ENCODE results near the gene PTPRG.

The PTPRG gene

GRCh38 chr3:62088472-62089104 is 527.2 kb downstream of the PTPRG start:
- no peak overlapping the region for H3K4me3 ChIP-seq (ENCODE audit: low read depth, low read length)

GRCh38 chr3:62090066-62090465 is 528.7 kb downstream of the PTPRG start:
- no peak for DNase-seq (ENCODE audit: low read depth)
- no peak overlapping the region for H3K4me3 ChIP-seq (ENCODE audit: low read depth, low read length)

More at GRCh38 chr3:62088472-62089104, 527.2 kb downstream of the PTPRG start:
- no peak for DNase-seq (ENCODE audit: low read depth)

- H3K4me3 ChIP-seq (ENCODE audit: low read depth, low read length): no peak overlapping the region
- DNase-seq (ENCODE audit: low read depth): no peak
Measured at GRCh38 chr3:62090519-62090918, 529.1 kb downstream of the PTPRG start.

- no peak for DNase-seq (ENCODE audit: low read depth)
- no peak overlapping the region for H3K4me3 ChIP-seq (ENCODE audit: low read depth, low read length)
Measured at GRCh38 chr3:62093025-62093424, 531.7 kb downstream of the PTPRG start.

- no peak for DNase-seq (ENCODE audit: low read depth)
Measured at GRCh38 chr3:62094461-62094860, 533.1 kb downstream of the PTPRG start.

GRCh38 chr3:62095080-62095479 is 533.7 kb downstream of the PTPRG start:
- no peak overlapping the region for H3K4me3 ChIP-seq (ENCODE audit: low read depth, low read length)
- DNase-seq (ENCODE audit: low read depth): no peak

More at GRCh38 chr3:62094461-62094860, 533.1 kb downstream of the PTPRG start:
- H3K4me3 ChIP-seq (ENCODE audit: low read depth, low read length): no peak overlapping the region

GRCh38 chr3:62095756-62096155 is 534.4 kb downstream of the PTPRG start:
- no peak overlapping the region for H3K4me3 ChIP-seq (ENCODE audit: low read depth, low read length)
- DNase-seq (ENCODE audit: low read depth): no peak

GRCh38 chr3:62096521-62096920 is 535.1 kb downstream of the PTPRG start:
- no peak for DNase-seq (ENCODE audit: low read depth)
- no peak overlapping the region for H3K4me3 ChIP-seq (ENCODE audit: low read depth, low read length)

- peak; percentile 24 for DNase-seq (ENCODE audit: low read depth)
- no peak overlapping the region for H3K4me3 ChIP-seq (ENCODE audit: low read depth, low read length)
Measured at GRCh38 chr3:62097121-62097520, 535.8 kb downstream of the PTPRG start.

GRCh38 chr3:62098646-62099365 is 537.4 kb downstream of the PTPRG start:
- H3K4me3 ChIP-seq (ENCODE audit: low read depth, low read length): no peak overlapping the region
- DNase-seq (ENCODE audit: low read depth): no peak

GRCh38 chr3:62100282-62100989 is 539.1 kb downstream of the PTPRG start:
- no peak overlapping the region for H3K4me3 ChIP-seq (ENCODE audit: low read depth, low read length)
- DNase-seq (ENCODE audit: low read depth): peak; percentile 39

- no peak overlapping the region for H3K4me3 ChIP-seq (ENCODE audit: low read depth, low read length)
- no peak for DNase-seq (ENCODE audit: low read depth)
Measured at GRCh38 chr3:62101488-62101887, 540.1 kb downstream of the PTPRG start.

GRCh38 chr3:62103531-62103930 is 542.2 kb downstream of the PTPRG start:
- H3K4me3 ChIP-seq (ENCODE audit: low read depth, low read length): no peak overlapping the region
- DNase-seq (ENCODE audit: low read depth): no peak

- H3K4me3 ChIP-seq (ENCODE audit: low read depth, low read length): no peak overlapping the region
- DNase-seq (ENCODE audit: low read depth): peak; percentile 94
Measured at GRCh38 chr3:62109534-62109933, 548.2 kb downstream of the PTPRG start.

- H3K4me3 ChIP-seq (ENCODE audit: low read depth, low read length): no peak overlapping the region
- DNase-seq (ENCODE audit: low read depth): no peak
Measured at GRCh38 chr3:62110443-62111225, 549.3 kb downstream of the PTPRG start.

GRCh38 chr3:62113092-62113491 is 551.7 kb downstream of the PTPRG start:
- DNase-seq (ENCODE audit: low read depth): no peak
- no peak overlapping the region for H3K4me3 ChIP-seq (ENCODE audit: low read depth, low read length)

GRCh38 chr3:62114763-62115162 is 553.4 kb downstream of the PTPRG start:
- no peak for DNase-seq (ENCODE audit: low read depth)

GRCh38 chr3:62117903-62118548 is 556.7 kb downstream of the PTPRG start:
- no peak overlapping the region for H3K4me3 ChIP-seq (ENCODE audit: low read depth, low read length)
- DNase-seq (ENCODE audit: low read depth): no peak

More at GRCh38 chr3:62114763-62115162, 553.4 kb downstream of the PTPRG start:
- no peak overlapping the region for H3K4me3 ChIP-seq (ENCODE audit: low read depth, low read length)

- H3K4me3 ChIP-seq (ENCODE audit: low read depth, low read length): no peak overlapping the region
- DNase-seq (ENCODE audit: low read depth): no peak
Measured at GRCh38 chr3:62119139-62119538, 557.8 kb downstream of the PTPRG start.
